ENCODE data around the gene PRPF6.

DNA sequence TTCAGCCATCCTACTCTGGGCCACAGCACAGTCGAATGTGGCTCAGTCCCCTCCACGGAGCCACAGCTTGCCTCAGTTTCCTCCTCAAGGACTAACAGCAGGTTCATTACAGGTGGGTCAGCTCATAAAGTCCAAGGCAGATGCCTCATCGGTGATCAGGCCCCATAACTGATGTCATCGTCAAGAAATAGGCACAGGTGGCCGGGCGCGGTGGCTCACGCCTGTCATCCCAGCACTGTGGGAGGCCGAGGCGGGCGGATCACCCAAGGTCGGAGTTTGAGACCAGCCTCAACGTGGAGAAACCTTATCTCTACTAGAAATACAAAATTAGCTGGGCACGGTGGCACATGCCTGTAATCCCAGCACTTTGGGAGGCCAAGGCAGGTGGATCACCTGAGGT, 28.2 kb upstream of the PRPF6 start:
- TF ChIP-seq, protein P1, sequence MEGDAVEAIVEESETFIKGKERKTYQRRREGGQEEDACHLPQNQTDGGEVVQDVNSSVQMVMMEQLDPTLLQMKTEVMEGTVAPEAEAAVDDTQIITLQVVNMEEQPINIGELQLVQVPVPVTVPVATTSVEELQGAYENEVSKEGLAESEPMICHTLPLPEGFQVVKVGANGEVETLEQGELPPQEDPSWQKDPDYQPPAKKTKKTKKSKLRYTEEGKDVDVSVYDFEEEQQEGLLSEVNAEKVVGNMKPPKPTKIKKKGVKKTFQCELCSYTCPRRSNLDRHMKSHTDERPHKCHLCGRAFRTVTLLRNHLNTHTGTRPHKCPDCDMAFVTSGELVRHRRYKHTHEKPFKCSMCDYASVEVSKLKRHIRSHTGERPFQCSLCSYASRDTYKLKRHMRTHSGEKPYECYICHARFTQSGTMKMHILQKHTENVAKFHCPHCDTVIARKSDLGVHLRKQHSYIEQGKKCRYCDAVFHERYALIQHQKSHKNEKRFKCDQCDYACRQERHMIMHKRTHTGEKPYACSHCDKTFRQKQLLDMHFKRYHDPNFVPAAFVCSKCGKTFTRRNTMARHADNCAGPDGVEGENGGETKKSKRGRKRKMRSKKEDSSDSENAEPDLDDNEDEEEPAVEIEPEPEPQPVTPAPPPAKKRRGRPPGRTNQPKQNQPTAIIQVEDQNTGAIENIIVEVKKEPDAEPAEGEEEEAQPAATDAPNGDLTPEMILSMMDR (IDR thresholded peaks at IDR 0.05): no peak
- no peak for TF ChIP-seq POLR2AphosphoS5 (IDR thresholded peaks at IDR 0.05)
- no peak for TF ChIP-seq POLR2A (IDR thresholded peaks at IDR 0.05)

Data from upper lobe of left lung (tissue), 4 donors.